Activated naive CD4-positive, alpha-beta T cell (primary cell): ENCODE measurements around the gene CCDC80.

Source experiments
- DNase-seq, 4 experiments: peaks; one replicate each; lab custom pipeline; 2025; lab: John Stamatoyannopoulos, UW

The CCDC80 gene

DNA sequence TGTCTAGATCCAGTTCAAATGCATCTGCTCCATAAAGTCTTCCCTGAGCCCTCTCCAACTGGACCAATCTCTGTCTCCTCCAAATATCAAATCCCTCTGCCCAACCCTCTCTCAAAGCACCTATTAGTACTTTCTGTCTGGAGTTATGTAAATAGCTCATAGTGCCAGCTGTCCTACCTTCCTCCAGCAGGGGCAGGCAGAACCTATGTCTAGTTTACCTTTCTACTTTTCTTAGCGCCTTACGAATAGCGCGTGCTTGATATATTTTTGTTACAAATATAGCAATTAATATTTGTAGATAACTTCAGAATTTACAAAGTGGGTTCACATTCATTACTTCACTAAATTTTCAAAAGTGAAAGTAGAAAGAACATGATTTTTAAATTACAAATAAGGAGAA, 14.0 kb upstream of the CCDC80 start:
- no peak for DNase-seq

DNA sequence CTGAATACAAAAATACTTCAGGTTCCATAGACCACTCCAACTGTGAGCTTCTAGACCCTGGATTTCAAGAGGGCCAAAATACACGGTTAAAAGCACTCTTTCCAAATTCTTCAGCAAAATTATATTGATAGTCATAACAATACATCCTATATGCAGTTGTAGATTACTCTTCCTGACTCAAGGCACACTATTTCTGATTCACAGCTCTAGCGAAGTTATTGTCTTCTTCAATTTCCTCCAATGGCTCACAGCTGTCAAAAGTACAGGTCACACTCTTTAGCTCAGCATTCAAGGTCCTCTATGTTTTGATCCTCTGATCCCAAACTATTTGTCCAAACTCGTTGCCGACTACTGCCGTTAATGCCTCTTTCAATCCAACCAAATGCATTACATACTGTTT, 13.5 kb upstream of the CCDC80 start:
- no peak for DNase-seq

DNA sequence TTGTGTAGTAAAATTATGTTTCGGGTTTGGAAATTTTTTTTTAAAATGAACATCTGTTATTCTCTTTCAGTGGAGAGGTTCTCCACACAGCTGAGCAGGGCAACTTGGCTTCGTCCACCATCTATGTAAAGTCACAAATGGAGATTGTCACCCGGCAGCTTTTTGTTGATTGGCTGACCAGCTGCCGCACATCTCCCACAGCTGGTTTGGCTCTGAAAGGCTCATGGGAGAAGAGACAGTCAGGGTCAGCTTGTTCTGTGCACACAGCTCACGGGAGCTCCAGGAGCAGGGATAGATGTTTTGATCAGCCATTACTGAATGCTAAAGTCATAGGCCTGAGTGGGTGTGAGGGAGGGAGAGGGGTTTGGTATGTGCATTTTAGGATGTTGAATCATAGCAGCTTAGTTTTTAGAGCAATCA, 12.9 kb upstream of the CCDC80 start:
- DNase-seq, result no peak

DNA sequence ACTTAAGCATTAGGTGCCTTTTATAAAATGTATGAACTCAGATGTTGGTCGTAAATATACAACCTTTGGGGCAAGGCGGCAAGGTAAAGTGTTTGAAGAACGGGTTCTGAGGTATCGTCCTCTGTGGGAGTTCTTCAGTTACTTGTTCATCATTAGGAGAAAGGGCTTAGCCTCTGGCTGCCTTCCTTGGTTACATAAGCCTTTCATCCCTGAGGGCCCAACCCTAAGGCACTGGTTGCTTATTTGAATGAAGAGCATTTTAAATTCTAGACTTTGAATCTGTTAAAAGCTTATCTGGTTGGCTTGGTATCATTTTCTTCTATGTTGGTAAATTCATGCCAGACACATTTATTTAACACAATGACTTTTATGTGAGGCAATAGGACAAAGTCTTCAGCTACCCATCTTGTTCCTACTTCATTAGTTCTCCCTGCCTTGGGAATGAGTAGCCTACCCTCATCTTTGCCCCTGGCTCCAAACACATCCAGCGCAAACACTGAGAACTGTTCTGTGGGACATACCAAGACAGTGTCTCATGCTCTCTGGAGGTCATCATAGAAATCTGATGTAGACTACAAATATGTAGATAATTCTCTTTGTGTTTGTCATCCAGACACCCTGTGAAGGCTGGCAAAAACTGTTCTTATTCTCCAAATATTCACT, 12.4 kb upstream of the CCDC80 start:
- DNase-seq, result no peak

DNA sequence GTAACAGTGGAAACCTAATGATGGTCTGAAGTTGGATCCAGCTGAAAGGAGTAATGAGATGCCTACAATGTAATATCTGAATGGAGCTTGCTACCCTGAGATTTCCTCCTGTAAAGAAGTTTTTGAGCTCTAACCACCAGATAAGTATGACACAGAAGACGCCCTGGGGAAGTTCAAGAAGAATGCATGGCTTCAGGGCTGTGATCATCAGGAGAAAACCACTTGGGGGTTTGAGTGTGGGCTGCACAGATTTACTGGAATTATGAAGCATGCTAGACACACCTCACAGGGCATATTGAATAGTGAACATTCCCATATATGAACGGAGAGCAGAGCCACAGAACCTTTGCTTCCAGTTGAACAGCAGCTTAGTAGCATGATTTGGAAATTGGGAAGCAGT, 10.6 kb upstream of the CCDC80 start:
- DNase-seq, result no peak

DNA sequence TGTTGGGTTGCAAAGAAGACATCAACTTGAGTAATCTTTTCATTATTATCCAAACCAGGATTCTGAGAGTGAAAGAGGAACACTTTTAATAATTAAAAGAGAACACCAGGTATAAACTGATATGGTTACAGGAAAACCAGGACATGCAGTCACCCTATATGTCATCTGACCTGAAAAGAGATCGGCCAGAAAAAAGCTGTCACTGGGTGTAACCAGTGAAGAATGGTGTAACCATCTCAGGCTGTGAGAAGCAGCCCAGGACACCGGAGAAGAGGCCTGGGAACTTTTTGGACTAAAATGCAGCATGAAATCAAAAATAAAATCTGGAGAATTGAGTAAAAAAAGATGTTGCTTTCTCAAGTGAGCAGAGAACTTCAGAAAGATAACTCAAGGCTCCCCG, 10.1 kb upstream of the CCDC80 start:
- no peak for DNase-seq

DNA sequence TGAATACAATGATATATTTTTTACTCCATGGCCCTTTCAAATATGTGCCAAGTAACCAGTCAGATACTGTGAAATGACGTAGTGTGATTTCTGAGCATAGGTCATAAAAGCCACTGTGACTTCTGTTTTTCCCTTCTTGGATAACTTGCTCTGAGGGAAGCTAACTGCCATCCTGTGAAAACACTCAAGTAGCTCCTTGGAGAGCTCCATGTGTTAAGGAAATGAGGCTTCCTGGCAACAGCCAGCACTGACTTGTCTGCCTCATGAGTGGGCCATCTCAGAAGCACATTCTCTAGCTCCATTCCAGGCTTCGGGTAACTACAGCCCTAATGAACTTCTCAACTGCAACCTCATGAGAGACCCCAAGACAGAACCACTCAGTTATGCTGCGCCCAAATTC, 9.5 kb upstream of the CCDC80 start:
- DNase-seq, result no peak

DNA sequence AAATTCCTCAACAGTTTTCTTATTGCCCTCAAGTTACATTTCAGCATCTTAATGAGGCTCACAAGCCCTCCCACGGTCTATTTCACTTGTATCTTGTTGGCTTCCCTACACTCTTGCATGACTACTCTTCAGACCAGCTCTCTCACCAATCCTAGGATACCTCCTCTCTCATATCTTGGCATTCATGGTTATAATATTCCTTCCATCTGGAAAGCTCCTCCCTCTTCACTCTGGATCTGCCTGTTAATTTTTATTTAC, 8.5 kb upstream of the CCDC80 start:
- DNase-seq, result no peak

DNA sequence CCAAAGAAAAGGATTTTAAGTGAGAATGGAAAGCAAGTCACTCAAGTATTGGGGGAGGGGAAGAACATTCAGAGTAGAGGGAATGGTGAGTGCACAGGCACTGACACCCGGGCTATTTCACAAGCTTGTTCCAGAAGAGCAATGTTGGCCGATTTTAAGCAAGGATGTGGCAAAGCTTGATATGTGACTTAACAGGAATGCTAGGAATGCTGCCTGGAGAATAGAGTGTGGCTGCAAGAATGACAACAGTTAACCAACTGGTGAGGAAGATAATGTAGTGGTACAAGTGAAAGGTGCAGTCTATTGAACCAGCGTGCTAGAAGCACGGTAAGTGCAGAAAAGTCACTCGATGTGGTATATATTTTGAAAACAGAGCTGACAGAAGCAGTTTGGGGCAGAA, 6.2 kb upstream of the CCDC80 start:
- DNase-seq, result no peak

DNA sequence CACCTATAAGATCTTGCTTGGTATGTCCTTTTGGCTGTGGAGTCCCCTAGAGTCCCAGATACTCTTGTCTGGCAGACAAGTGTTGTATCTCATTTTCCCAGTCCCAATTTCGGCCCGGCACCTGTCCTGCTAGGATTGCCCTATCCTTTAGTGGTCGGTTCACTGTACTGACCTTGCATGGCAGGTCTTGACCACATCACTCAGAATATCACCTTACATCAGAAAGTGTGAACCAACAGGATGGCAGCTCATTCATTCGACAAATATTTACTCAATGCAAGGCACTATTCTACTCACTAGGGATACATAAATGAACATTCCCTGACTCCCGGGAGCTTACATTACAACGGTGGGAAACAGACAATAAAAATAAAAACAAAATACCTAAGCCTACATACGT, 5.7 kb upstream of the CCDC80 start:
- DNase-seq, result no peak

DNA sequence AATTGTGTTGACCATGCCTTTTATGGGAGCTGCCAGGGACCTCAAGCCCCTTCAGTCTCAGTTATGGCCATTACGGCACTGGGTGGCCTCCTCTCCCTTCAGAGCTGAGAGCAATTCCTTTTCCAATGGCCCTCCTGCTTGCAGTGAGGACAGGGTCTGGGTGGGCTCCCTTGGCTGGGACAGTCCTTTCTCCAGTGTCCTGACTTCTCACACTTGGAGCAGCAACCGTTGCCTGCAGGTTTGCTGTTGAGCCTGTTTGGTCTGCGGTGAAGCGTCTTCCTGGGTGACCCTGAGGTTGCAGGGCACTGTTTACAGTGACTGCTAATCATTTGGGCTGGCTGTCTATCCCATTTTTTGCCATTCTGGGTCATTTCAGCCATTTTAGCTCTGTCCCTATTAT, 3.5 kb upstream of the CCDC80 start:
- no peak for DNase-seq

DNA sequence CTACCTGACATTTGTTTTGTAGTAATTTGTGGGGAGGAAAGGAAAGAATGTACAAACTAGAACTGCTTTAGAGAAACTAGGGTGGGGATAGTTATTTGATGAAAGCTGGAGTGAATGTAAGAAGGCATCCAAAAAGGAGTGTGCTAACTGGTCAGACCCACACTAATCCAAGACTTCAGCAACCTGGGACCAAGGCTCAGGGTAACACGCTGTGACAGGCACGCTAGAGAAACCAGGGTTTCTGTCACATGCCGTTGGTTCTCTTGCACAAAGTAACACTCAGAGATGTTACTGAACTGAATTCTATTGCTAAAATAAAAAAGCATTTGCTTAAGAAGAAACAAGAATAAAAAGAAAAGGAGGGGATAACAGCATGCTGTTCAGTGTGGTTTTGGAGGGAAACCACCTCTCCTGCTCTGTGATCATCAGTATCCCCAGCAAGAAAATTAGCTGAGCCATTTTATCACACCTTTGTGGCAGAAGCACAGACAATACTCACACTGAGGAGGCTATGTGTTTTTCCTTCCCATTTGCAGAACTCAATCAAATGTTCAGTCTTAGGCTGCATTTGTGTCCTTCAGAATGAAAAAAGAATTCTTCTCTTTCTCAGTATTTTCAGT, 2.8 kb upstream of the CCDC80 start:
- DNase-seq, result no peak

DNA sequence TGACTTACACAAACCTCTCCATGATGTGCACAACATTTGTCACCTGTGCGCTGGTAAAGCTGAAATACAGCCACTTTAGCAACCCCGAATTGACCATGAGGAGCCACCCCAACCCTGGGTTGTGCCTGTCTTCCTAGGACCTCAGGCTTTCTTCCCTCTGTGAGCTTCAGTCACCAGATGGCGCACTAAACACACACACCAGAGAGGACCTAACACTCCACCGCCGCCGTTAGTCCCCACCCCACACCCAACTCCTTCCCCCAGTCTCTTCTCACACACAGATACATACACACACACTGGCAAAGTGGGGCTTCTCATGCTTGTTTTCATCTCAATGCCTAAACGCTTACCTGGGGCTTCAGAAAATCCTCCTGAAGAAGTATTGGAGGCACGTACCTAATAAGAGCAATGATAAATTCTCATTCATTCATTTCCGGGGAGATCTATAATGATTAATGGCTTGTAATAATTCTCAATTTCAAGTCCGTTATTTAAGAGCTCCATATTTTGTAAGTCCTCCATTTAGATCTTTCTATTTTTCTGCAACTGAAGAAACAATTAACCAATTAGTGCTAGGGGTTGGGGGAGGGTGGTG, 2.1 kb upstream of the CCDC80 start:
- DNase-seq, result peak; percentile 28 to 60 (median 37)

DNA sequence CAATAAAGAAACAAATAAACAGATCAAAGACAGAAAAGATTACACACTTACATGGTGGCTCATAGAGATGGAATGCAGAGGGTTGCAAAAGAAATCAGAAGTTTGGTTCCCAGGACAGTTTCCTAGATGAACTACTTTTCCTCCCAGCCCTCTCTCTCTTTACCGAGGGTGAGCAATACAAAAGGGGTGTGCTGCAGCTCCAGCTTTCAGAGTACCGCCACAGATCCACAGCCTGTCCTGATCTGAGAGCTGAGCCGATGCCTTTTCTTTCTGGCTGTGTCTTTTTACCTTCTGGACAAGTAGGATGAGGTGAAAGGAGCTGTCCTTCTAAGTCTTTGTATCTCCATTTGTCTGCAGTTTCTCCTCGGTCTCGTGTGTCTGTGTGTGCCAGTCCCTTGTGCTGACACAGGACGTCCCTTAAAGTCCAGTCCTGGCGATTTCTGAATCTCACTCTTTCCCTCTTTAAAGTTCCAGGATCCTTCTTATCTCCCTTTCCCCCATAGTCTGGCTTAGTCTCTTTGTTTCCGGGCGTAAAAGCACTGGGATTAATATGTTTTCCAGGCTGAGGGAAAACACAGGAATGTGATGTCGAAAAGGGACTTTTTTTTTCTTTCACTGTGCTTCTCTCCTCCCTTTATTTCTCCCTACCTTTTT, 540 bp downstream of the CCDC80 start:
- no peak for DNase-seq

DNA sequence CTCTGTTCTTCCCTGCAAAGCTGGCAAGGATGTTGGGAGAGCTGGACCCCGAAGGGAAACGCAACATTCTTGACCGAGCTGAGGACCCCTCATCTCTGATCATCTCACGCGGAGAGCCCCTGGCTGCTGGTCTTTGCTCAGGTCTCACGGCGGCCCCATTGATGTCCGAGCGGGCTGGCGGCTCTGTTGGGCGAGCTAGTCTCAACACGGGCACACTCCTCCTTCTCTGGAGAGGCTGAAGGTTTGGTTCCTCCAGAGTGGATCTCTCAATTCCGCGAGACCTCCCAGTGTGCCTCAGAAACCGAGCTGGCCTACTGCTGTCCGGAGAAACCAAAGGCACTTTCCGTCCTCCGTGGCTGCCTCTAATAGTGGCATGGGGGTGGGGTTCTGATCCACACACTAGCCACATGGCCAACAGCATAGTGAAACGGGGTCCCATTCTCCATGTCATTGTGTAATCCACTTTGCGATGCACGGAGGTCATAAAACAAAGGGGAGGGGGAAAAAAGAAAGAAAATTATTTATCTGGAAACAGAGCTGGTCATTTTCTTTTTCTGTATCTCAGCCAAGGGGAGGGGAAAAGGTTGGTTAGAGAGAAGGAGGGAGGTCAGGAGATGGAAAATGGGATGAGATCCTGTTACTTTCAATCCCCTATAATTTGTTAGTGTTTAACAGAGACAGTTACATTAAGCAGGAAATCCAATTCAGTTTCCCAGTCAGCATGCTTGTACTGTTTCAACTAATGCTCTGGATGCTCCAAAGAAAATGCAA, 1.3 kb downstream of the CCDC80 start:
- DNase-seq, result no peak

DNA sequence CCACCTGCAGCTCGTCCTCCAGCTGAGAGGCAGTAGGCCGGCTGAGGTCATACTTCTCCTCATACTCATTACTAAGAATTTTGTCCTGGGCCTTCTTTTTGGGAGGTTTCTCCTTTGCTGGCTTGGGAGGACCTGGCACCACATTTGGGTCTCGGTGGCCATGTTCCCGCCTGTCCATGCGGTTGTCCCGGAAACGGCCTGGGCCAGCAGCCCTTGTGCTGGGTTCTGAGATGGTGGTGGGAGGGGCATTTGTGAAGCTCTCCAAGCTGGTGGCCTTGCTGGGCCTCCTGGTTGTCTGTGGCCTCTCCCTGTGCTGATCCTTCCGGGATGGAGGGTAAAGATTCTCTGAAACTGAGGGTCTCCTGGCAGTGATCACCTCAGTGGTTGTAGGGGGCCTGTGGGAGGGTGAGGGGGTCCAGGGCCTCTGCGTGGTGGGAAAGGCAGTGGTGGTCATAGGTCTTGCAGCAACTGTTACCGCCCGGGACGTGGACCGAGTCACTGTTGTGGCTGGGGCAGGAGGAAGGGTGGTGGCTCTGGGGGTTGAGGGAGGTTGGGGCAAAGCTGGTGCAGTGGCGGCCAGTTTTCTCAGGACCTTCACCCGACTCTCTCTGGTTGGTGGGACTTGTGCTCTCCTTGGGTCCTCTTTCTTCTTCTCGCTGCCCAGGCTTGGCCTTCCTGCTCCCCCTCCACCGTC, 2.5 kb downstream of the CCDC80 start:
- no peak for DNase-seq

DNA sequence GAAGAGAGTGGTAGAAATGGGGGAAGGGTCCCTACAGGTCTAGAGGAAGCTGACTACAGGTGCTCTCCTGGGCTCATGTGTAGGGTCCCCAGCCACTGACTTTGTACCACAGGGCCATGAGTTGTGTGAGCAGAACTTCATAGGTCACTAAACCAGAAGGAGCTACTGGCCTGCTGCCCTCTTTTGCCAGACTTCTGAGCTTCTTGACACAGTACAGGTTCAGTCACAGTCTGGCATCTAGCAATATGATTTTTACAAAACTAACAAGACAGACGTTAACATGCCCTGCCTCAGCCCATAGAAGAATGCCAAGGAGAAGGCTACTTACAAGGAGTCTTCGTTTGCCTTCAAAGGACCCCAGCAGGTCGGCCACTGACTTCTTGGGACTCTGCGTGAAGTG, 3.2 kb downstream of the CCDC80 start:
- DNase-seq, result no peak

DNA sequence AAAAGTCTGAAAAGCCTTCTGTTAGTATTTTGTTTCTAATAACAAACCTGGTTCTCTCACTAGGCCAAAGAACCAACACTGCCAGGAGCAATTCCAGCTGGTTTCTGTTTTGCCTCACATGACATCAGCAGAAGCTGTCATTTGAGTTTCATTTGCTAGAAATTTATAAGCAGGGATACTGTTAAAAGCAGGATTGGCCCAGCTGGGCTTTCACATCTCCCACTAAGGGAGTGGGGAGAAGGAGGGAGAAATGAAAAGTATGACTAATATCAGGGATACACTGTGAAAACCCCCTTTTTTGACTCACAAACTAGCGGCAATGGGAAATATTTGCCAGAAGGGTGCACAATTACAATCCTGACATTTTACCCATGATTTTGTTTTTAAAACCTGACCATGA, 5.3 kb downstream of the CCDC80 start:
- no peak for DNase-seq

DNA sequence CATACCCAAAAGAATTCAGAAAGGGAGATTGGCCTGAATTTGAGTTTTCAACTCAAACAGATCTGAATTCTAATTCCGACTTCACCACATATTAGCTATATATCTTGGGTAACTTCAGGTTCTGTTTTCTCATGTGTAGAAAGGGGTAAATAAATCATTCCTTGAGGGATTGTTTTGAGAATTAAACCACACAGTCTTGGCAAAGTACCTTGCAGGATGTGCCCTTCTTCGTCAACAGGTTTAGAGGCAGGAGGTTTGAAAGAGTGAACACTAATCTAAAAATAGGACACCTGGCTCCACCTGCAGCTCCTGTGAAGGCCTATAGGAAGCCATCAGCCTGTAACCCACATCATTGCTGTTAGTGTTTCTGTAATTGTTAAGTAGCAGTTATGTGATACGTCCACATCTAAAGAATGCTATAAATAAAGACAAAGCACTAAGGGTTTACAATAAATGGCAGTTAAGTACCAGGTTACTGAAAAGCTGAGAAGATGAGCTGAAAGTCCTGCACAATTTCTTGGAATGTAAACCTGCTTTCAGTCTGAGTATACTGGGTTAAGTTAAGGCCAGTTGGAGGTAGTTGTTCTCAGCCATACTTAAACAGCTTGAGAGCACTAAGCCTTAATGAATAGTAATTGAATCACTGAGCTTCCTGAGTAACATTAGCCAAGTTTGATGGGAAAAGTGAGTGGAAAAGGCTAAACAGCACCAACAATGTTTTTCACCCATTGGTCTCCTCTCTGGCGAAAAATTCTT, 6.0 kb downstream of the CCDC80 start:
- no peak for DNase-seq

DNA sequence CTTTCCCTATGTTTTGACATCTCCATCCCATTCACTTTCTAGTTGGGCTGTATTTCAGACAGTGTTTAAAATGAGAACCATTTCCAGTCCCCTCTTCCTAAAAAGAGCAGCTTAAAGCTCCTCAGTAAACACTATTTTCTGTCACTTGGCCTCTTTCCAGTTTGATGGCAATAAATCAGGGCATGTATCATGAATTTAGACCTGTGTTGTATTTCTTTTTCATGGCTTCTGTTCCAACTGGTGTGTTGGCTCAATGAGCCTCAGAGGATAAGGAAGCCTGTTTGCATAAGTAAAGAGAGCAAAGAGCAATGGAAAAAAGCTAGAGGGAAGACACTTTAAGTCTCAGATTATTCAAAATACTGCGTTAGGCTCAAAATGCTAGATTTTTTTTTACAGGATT, 7.2 kb downstream of the CCDC80 start:
- DNase-seq, result no peak

DNA sequence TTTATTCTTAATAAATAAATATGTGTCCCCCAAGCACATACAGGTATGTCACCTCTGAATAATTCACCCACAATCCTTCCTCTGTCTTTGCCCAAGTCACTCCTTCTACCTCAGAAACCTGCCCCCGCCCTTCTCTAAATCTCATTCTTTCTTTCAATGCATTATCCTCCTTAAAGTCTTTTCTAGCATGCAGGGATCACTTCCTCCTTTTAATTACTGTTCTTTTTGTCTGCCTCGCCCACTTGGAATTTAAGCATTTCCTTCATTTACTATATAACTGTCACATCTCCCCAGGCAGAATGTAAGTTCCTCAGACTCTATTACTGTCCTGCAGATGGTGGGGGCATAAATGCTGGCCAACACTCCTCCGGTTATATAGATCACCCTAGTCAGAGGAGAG, 7.8 kb downstream of the CCDC80 start:
- no peak for DNase-seq

DNA sequence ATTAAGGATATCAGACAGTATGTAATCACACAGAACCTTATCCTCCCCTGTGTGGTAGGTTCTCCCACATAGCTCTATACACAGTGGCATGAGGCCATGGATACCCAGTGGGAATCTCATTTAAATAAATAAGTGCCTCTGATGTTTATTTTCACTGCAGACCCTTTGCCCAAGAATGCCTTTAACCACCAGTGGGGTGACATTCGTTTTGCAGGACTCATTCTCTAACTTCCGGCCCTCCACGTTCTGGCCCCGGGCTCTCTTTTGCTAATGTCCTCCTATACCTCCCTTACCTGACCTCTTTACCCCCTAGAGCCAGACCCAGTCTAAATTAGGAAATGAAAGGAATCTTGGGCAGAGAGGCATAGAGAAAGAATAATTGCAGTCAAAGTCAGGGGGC, 8.3 kb downstream of the CCDC80 start:
- DNase-seq, result no peak
